NCI-H510A (cell line): ENCODE results near the gene ACTR1A.

Source experiments
- DNase-seq: peaks from one replicate; lab custom pipeline; 2025; lab: John Stamatoyannopoulos, UW

The ACTR1A gene

GRCh38 chr10:102452672-102453340, 49.7 kb downstream of the ACTR1A start:
- no peak for DNase-seq

- no peak for DNase-seq
These were observed 51.2 kb downstream of the ACTR1A start, which contains the start of gene C10orf95 for GRCh38 chr10:102451105-102451969. C10orf95 (minus strand) TSS chr10:102451543; CDS start chr10:102451093, 450 bp downstream.

- DNase-seq = peak; percentile 87
These were observed 52.0 kb downstream of the ACTR1A start for GRCh38 chr10:102450374-102451104.

GRCh38 chr10:102450124-102450373, 52.5 kb downstream of the ACTR1A start:
- DNase-seq = no peak

GRCh38 chr10:102449321-102450123, 53.0 kb downstream of the ACTR1A start:
- peak; percentile 86 for DNase-seq

GRCh38 chr10:102444851-102445250, 57.7 kb downstream of the ACTR1A start:
- no peak for DNase-seq

- no peak for DNase-seq
These were observed 64.1 kb downstream of the ACTR1A start for GRCh38 chr10:102438374-102438773.

GRCh38 chr10:102437515-102437914, 65.0 kb downstream of the ACTR1A start:
- no peak for DNase-seq

- no peak for DNase-seq
These were observed 66.2 kb downstream of the ACTR1A start for GRCh38 chr10:102436312-102436711.

GRCh38 chr10:102435529-102436233, 66.8 kb downstream of the ACTR1A start:
- no peak for DNase-seq

GRCh38 chr10:102435133-102435497, 67.4 kb downstream of the ACTR1A start:
- DNase-seq = no peak

GRCh38 chr10:102434394-102435132, 67.9 kb downstream of the ACTR1A start:
- no peak for DNase-seq

- no peak for DNase-seq
These were observed 68.9 kb downstream of the ACTR1A start for GRCh38 chr10:102433619-102434046.

GRCh38 chr10:102432162-102432950, 70.2 kb downstream of the ACTR1A start, which contains the start of gene CUEDC2:
CUEDC2 (minus strand) TSS chr10:102432574; CDS start chr10:102425188, 7,386 bp downstream.
- DNase-seq = peak; percentile 95

- DNase-seq = peak; percentile 17
These were observed 70.9 kb downstream of the ACTR1A start for GRCh38 chr10:102431452-102432124.

- no peak for DNase-seq
These were observed 73.0 kb downstream of the ACTR1A start for GRCh38 chr10:102429468-102429867.
